ENCODE results near the gene TMIE.

Gene TMIE

GRCh38 chr3:46701181-46701939, at the start of gene TMIE:
Gene TMIE (plus strand): TSS chr3:46701392. CDS start chr3:46701488, 96 bp downstream.
- H3K4me3 ChIP-seq (ENCODE audit: low read depth, low read length): peak within 1 kb of the TSS; percentile 6
- DNase-seq (ENCODE audit: low read depth): no peak

GRCh38 chr3:46655271-46655670, 45.9 kb upstream of the TMIE start:
- DNase-seq (ENCODE audit: low read depth): no peak
- no peak overlapping the region for H3K4me3 ChIP-seq (ENCODE audit: low read depth, low read length)

GRCh38 chr3:46656778-46657556, 44.2 kb upstream of the TMIE start:
- no peak for DNase-seq (ENCODE audit: low read depth)
- H3K4me3 ChIP-seq (ENCODE audit: low read depth, low read length): no peak overlapping the region

GRCh38 chr3:46659285-46659684, 41.9 kb upstream of the TMIE start:
- DNase-seq (ENCODE audit: low read depth): no peak
- H3K4me3 ChIP-seq (ENCODE audit: low read depth, low read length): no peak overlapping the region

GRCh38 chr3:46660003-46660402, 41.2 kb upstream of the TMIE start:
- no peak overlapping the region for H3K4me3 ChIP-seq (ENCODE audit: low read depth, low read length)
- no peak for DNase-seq (ENCODE audit: low read depth)

GRCh38 chr3:46660543-46661523, 40.4 kb upstream of the TMIE start:
- no peak for DNase-seq (ENCODE audit: low read depth)
- H3K4me3 ChIP-seq (ENCODE audit: low read depth, low read length): no peak overlapping the region

GRCh38 chr3:46661776-46662766, 39.1 kb upstream of the TMIE start:
- no peak for DNase-seq (ENCODE audit: low read depth)

GRCh38 chr3:46662771-46663551, 38.2 kb upstream of the TMIE start:
- H3K4me3 ChIP-seq (ENCODE audit: low read depth, low read length): no peak overlapping the region
- no peak for DNase-seq (ENCODE audit: low read depth)

More at GRCh38 chr3:46661776-46662766, 39.1 kb upstream of the TMIE start:
- no peak overlapping the region for H3K4me3 ChIP-seq (ENCODE audit: low read depth, low read length)

GRCh38 chr3:46663591-46664135, 37.5 kb upstream of the TMIE start:
- DNase-seq (ENCODE audit: low read depth): no peak
- H3K4me3 ChIP-seq (ENCODE audit: low read depth, low read length): no peak overlapping the region

GRCh38 chr3:46664188-46664970, 36.8 kb upstream of the TMIE start:
- H3K4me3 ChIP-seq (ENCODE audit: low read depth, low read length): no peak overlapping the region
- no peak for DNase-seq (ENCODE audit: low read depth)

- H3K4me3 ChIP-seq (ENCODE audit: low read depth, low read length): no peak overlapping the region
- no peak for DNase-seq (ENCODE audit: low read depth)
Measured at GRCh38 chr3:46664971-46665762, 36.0 kb upstream of the TMIE start.

- H3K4me3 ChIP-seq (ENCODE audit: low read depth, low read length): no peak overlapping the region
- no peak for DNase-seq (ENCODE audit: low read depth)
Measured at GRCh38 chr3:46665763-46666452, 35.3 kb upstream of the TMIE start.

- DNase-seq (ENCODE audit: low read depth): no peak
- H3K4me3 ChIP-seq (ENCODE audit: low read depth, low read length): no peak overlapping the region
Measured at GRCh38 chr3:46666453-46666845, 34.7 kb upstream of the TMIE start.

GRCh38 chr3:46667061-46667621, 34.1 kb upstream of the TMIE start:
- no peak for DNase-seq (ENCODE audit: low read depth)
- H3K4me3 ChIP-seq (ENCODE audit: low read depth, low read length): no peak overlapping the region

- H3K4me3 ChIP-seq (ENCODE audit: low read depth, low read length): no peak overlapping the region
- DNase-seq (ENCODE audit: low read depth): no peak
Measured at GRCh38 chr3:46667657-46668056, 33.5 kb upstream of the TMIE start.
